ENCODE results near the gene LDLRAD3. TPM values are rescaled to one million over a fixed set of nuclear protein-coding genes. Genes with fewer than 3 reads are reported as not detected.
A peak's percentile ranks its signal among the peaks of the same experiment; 100 is the strongest.

Gene LDLRAD3
- total RNA-seq, 1 experiment from 2014 or later, result 4.5 TPM

DNA sequence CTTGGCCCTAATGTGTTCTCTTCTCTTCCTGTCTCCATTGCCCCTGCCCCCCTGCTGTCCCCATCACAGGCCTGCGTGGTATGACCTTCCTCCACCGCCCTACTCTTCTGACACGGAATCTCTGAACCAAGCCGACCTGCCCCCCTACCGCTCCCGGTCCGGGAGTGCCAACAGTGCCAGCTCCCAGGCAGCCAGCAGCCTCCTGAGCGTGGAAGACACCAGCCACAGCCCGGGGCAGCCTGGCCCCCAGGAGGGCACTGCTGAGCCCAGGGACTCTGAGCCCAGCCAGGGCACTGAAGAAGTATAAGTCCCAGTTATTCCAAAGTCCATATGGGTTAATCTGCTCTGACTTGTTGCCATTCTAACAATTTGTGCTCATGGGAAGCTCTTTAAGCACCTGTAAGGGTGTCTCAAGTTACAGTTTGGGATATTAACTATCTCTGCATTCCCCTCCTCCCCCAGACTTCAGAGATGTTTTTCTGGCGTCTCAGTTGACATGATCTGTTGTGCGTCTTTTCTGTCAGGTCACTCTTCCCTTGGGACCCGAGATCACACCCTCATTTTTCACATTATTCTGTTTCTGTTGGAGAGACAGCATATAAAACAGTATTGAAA is 285.3 kb downstream of the LDLRAD3 start:
- in situ Hi-C loops (cut with HindIII; ENCODE audit: low sequenced_read_pairs), result no loop called here
- no peak for DNase-seq (ENCODE audit: low spot score)

DNA sequence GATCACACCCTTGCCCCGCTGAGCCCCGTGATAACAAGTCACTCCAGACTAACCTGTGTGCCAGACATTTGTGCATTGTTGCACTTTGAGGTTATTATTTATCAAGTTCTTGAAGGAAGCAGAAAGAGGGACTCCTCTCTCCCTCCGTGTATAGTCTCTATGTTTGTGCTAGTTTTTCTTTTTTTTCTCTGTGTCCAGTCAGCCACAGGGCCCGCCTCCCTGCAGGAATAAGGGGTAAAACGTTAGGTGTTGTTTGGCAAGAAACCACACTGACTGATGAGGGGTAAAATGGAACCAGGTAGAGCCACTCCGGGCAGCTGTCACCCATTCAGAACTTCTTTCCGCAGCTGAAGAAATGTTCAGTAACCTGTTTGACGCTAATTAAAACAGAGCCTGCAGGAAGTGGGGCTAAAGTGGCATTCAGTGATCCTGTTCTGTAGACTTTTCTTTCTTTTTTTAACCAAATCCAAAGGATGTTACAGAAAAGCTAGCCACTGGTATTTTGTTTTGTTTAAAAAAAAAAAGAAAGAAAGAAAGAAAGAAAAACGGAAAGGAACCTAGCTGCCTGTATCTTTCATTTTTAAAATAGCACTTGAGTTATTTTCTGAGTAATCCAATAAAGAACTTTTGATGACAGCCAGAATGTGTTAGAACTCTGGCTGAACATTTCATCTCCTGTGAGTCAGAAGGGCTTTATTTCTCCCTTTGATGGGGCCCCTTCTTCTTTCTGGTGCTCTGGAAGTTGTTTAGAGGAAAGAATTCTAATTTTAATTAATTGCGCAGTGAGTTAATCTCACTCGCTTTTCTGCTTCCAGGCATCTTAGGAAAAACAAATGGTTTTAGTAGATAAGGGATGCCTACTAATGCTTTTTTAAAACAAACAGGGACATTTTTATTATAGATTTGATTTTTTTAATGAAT is 287.2 kb downstream of the LDLRAD3 start:
- DNase-seq (ENCODE audit: low spot score), result no peak

DNA sequence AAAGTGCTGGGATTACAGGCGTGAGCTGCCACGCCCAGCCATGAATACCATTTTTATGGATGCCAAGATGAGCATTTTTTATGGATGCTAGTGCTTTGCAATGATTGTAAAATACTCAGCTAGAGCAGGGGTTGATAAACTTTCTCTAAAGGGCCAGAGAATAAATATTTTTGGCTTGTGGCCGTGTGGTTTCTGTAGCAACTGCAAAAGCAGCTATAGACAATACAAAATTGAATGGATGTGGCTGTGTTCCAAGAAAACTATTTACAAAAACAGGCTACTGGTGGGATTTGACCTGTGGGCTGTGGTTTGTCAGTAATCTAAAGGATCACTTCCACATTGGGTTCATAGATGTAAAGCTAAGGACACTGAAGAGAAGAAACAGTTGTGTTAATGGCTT is 289.3 kb downstream of the LDLRAD3 start:
- no peak for DNase-seq (ENCODE audit: low spot score)
- in situ Hi-C loops (cut with HindIII; ENCODE audit: low sequenced_read_pairs), result no loop called here

More for the DNA sequence above, 287.2 kb downstream of the LDLRAD3 start:
- in situ Hi-C loops (cut with HindIII; ENCODE audit: low sequenced_read_pairs), result no loop called here

DNA sequence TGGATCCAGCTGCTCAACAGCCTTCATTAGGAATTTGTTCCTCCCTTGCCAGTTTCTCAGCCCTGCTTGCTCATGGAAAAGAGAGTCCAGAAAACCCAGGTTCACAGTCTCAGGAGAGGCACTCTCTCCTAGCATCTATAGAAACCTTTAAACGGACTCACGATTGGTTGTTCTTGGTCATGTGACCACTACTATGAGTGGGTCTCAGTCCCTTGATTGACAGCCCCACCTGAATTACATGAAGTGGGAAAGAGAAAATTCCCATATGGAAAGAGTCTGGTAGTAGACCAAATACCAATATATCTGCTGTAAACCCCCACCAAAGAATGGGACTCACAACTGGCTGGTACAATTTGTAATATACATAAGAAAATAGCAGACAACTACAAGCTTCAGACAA is 291.0 kb downstream of the LDLRAD3 start:
- DNase-seq (ENCODE audit: low spot score), result no peak
- in situ Hi-C loops (cut with HindIII; ENCODE audit: low sequenced_read_pairs), result no loop called here

DNA sequence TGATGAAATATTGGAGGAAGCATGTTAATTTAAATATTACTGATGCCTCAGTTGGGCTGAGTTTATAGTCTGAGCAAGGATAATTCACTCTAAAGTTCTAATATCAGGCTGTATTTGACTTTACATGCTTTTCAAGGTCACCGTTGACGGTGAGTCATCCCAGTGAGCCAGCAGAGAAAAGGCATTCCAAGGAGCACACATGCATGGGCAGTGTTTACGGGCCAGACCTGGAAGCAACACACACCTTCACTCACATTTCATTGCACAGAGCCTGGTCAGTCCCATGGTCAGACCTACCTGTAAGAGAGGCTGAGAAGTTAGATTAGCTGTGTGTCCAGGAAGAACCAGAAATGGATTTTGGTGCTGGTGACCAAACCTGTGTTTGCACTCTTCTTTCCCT is 291.9 kb downstream of the LDLRAD3 start:
- in situ Hi-C loops (cut with HindIII; ENCODE audit: low sequenced_read_pairs), result no loop called here
- no peak for DNase-seq (ENCODE audit: low spot score)

DNA sequence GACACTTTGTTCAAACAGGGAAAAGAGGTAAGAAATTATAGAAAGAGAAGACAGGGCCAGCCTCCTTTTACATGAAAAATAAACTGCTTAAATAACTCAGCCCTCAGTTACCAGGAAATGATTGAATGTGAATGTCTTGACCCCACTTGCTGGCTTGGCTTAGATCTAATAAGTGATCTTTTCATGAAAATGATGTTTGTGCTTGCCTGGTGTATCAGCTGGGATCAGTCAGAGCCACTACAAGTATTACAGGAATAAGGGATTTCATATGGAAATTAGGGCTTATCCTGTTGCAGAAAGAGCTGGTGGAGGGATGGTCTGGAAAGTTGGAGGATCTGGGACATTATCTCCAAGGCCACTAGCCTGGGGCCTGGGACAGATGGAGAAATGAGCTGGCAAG is 293.5 kb downstream of the LDLRAD3 start:
- DNase-seq (ENCODE audit: low spot score), result no peak
- in situ Hi-C loops (cut with HindIII; ENCODE audit: low sequenced_read_pairs), result no loop called here

DNA sequence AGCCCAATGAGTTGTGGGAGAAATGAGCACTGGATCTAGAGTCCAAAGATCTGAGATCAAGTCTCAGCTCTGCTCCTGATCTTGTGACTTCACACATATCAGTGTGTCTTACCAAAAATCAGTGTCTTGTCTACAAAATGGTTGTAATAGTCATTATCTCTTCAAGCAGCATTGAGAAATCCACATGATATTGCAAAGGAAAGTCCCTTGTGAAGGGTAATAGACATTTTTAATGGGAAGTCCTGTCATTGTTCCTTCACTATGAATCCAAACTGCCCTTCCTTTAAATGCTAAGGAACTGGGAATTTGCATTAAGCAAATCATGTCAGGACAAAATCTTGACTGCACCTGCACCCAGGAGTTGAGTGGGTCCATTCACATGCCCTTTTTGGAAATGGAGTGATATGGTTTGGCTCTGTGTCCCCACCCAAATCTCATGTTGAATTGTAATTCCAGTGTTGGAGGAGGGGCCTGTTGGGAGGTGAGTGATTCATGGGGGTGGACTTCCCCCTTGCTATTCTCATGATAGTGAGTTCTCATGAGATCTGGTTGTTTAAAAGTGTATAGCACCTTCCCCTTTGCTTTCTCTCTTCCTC is 294.3 kb downstream of the LDLRAD3 start:
- in situ Hi-C loops (cut with HindIII; ENCODE audit: low sequenced_read_pairs), result no loop called here
- no peak for DNase-seq (ENCODE audit: low spot score)

DNA sequence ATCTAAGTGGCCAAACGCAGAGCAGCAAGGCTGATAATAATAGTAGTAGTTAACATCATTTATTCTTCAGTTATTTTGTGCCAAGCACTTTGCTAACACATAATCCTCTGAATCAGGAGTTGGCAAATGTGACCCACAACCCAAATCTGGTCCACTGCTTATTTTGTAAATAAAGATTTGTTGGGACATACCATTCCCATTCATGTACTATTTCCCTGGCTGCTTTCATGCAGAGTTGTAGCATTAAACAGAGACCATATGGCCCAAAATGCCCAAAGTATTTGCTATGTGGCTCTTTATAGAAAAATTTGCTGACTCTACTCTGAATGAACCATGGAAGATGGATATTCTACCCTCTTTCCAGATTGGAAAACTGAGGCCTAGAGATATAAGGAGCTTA is 295.0 kb downstream of the LDLRAD3 start:
- no peak for DNase-seq (ENCODE audit: low spot score)
- in situ Hi-C loops (cut with HindIII; ENCODE audit: low sequenced_read_pairs), result no loop called here

DNA sequence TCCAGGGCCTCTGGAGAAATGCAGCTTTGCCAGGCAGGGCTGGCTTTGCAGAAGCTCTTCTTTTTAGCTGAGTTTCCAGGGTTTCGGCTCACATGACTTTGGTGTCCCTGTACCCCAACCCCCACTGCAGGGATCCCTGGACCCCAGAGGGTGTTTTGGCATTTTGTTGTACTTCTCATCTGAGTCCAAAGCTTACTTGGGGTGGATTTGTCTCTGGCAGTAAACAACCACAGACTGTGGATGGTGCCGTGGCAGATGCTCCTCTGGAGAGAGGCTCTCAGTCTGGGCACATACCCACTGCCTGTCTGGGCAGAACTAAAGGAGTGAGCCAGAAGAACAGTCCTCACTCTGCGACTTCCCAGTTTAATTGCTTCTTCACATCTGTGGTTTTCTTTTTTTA is 295.8 kb downstream of the LDLRAD3 start:
- DNase-seq (ENCODE audit: low spot score), result peak; percentile 40
- in situ Hi-C loops (cut with HindIII; ENCODE audit: low sequenced_read_pairs), result no loop called here

DNA sequence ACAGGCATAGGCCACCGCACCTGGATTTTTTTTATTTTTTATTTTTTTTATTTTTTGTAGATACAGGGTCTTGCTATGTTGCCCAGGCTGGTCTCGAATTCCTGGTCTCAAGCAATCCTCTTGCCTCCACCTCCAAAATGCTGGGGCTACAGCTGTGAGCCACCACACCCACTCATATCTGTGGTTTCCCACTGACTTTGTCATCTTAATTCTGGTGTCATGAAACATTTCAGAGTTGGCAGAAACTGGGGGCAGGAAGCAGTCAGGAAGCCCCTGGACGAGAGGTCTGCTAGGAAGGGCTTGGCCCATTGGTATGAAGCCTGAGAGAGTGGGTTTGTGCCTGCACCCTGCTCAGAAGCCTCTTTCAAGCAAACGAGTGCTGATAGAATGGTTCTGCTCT is 296.3 kb downstream of the LDLRAD3 start:
- DNase-seq (ENCODE audit: low spot score), result no peak
- in situ Hi-C loops (cut with HindIII; ENCODE audit: low sequenced_read_pairs), result no loop called here

DNA sequence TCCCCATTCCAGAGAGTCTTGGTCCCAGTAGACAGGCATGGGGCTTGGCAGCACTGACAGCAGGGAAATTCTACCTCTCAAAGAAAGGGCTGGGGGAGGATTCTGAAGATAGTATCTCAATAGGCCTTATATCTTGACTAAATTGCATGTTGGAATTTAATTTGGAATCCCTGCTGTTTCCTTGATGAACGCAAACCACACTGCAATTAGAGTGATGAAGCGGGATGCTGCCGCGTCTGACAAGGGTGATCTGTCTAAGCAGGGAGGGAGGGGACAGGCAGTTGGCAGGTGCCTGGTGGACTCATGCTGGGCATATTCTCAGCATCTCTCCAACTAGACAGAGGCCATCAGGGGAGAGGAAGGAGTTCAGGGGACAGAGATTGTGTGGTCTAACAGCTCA is 296.9 kb downstream of the LDLRAD3 start:
- in situ Hi-C loops (cut with HindIII; ENCODE audit: low sequenced_read_pairs), result no loop called here
- DNase-seq (ENCODE audit: low spot score), result peak; percentile 70

DNA sequence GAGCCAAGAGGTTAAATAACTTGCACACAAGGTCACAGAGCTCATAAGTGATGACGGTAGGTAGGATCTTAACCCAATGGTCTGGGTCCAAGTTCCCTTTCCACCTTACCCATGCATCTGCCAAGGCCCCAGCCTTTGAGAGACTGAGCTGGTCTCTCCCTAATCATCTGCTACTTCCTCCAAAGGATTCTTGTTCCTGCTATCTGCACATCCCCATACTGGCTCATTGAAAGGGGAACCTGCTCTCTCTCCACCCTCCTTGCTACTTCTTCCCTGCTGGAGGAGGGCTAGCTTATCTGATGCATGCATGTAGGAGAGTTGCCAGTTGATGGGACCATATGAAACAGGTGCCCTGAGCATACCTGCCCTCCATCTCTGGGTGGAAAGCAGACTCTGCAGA is 297.6 kb downstream of the LDLRAD3 start:
- no peak for DNase-seq (ENCODE audit: low spot score)
- in situ Hi-C loops (cut with HindIII; ENCODE audit: low sequenced_read_pairs), result no loop called here

DNA sequence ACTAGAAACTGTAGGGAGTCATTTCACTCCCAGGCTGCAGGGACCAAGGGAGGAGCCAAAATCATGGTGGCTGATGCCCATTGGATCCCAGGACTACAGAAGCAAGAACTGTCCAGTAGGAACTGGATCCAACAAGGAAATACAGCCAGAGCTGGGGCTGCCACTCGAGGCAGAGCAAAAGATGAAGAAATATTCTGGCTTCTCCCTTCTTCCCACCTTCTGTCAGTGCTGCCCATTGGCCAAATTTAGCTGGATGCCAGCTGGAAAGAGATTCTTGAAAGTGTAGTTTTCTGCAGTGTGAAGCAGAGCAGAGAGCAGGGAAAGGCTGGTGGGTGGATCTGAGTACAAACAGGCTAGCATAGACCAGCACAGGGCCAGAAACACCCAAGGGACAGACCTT is 299.8 kb downstream of the LDLRAD3 start:
- in situ Hi-C loops (cut with HindIII; ENCODE audit: low sequenced_read_pairs), result no loop called here
- peak; percentile 82 for DNase-seq (ENCODE audit: low spot score)

DNA sequence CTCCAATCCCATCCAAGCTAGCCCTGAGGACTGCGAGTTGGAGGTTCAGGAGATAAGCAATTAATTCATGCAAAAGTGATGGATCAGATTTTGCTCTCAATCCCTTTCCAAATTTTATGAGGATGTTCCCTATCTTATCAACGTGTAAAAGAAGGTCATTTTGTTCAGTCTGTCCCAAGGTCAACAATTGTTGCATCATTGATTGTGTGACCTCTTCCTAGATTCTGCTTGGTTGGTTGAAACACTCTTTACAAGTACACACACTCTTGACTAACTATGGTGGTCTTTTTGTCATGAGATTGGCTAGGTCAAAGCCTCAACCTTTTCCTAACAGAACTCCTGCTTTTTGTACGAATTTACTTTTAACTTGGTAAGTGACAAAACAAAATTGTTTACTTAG is 303.6 kb downstream of the LDLRAD3 start:
- in situ Hi-C loops (cut with HindIII; ENCODE audit: low sequenced_read_pairs), result no loop called here

DNA sequence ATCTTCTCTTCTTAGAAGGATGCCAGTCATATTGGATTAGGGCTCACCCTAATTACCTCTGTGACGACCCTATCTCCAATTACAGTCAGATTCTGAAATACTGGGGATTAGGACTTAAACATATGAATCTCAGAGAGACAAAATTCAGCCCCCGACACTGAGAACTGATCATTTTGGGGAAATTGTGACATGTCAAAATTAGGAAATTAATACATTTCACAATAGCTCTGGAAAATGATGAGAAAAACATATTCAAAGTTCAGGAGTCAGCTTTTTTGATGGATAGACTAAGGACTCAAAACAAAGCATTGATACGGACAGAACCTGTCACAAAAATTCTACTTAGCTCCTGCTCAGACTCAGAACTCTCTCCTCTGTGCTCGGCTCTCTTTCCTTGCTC is 304.6 kb downstream of the LDLRAD3 start:
- no peak for DNase-seq (ENCODE audit: low spot score)
- in situ Hi-C loops (cut with HindIII; ENCODE audit: low sequenced_read_pairs), result no loop called here

More for the DNA sequence above, 303.6 kb downstream of the LDLRAD3 start:
- DNase-seq (ENCODE audit: low spot score), result no peak

DNA sequence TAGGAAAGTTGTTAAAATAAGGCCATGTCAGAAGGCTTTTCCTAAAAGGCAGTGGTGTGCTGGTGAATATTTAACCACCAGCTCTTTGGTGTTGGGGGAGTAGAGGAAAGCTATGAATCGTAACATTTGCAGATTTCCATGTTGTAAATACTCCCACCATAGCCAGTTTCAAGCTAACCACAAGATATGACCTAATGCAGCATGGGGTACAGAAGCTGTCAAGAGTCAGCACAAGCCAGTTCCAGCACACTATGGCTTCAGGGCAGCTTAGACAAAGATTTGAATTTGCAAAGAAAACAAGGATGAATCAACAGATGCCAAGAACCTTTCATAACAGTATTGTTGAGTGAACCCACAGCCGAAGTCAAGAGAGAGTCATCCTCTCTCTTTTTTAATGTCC is 305.4 kb downstream of the LDLRAD3 start:
- no peak for DNase-seq (ENCODE audit: low spot score)
- in situ Hi-C loops (cut with HindIII; ENCODE audit: low sequenced_read_pairs), result no loop called here

DNA sequence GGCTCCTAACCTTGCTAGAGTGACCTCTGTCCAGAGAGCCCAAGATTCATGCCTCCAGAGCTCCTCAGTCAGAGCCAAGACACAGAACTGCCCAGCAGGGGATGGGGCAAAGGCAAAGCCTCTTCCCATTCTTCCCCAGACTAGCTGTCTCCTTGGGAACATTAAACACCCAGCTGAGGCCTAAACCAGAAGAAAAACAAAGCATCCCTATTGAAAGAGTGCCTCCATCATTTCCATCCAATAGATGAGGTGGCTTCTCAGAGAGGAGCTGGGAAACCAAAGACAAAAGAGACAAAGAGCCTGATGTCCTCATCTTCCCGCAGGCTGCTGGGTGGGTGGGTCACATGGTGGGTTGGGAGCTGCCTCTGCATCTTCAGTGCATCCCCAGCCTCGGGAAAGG is 308.0 kb downstream of the LDLRAD3 start:
- DNase-seq (ENCODE audit: low spot score), result no peak
- in situ Hi-C loops (cut with HindIII; ENCODE audit: low sequenced_read_pairs), result no loop called here

DNA sequence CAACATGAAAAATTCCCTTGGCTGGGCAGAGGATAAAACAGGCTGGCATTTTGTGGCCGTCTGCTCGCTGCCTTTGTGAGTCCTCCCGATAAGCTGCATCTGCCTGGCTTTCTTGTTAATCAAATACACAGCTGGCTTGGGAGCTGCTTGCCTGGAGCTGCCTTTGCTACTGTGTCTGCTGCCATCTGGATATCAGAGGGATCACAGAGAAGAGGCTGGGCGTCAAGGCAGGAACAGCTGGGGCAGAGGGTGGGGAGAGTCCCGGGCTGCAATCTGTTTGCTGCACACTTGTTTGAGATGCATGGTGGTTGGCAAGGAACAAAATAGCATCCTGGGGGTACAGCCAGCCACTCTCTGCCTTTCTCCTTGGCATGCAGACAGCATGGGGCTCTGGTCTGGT is 309.4 kb downstream of the LDLRAD3 start:
- in situ Hi-C loops (cut with HindIII; ENCODE audit: low sequenced_read_pairs), result no loop called here
- no peak for DNase-seq (ENCODE audit: low spot score)

DNA sequence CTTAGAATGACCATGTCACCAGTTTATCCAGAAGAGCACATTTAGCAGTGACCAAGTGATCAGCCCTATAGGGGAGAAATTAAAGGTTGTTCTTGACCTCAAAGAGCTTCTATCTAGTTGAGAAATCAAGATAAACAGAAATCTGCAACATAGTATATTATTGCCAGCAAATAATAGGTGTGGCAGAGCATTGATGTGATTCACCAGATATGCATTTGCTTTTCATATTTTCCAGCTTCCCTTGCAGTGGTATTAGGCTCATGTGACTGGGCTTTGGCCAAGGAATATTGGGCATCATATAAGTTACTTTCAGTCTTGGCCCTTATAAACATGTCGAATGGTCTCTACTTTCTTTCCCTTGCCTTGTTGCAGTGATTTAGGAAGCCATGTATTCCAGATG is 310.9 kb downstream of the LDLRAD3 start:
- no peak for DNase-seq (ENCODE audit: low spot score)
- in situ Hi-C loops (cut with HindIII; ENCODE audit: low sequenced_read_pairs), result loop anchor here (5.0 kb wide), 1 partner anchor 642 kb away; no protein-coding TSS in a partner anchor

DNA sequence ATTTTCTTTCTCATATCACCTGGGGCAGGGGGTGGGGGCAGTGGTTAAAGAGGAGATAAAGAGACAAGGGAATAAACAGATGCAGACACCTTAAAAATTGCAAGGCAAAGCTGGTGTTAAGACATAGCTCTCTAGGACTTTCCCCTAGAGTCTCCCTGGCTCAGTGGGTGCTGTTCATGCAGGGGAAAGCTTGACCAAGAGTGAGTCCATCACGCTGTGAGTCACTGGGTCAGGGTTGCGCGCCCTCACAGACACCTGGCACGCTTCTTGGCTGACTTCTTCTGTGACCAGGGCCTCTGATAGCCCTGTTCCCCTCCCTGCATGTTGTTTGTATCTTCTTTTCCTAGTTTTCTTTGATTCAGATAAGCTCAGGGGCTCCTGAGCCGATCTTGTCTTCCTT is 313.5 kb downstream of the LDLRAD3 start:
- no peak for DNase-seq (ENCODE audit: low spot score)
- in situ Hi-C loops (cut with HindIII; ENCODE audit: low sequenced_read_pairs), result loop anchor here (5.0 kb wide), 1 partner anchor 645 kb away; no protein-coding TSS in a partner anchor

Measured in G401 (cell line).